SK-N-SH (cell line): ENCODE measurements around the gene ASCL5.

Experiments
- CTCF ChIP-seq: fragments of 200-600 bp; sonication (generic); IDR thresholded peaks from 2 replicates; pipeline ENCODE4 v1.6.1; 2017; ENCODE audit warnings: antibody characterized with exemption, mild to moderate bottlenecking, moderate library complexity
- EP300 ChIP-seq, 2 experiments: IDR thresholded peaks; 2 replicates each; pipeline versions ENCODE4 v1.4.0 to v1.6.1; 2012; ENCODE audit warnings: borderline replicate concordance in 1 of 2, low read depth in 1 of 2, low read length in 1 of 2
- EZH2phosphoT487 ChIP-seq: fragments of 200-600 bp; sonication (generic); IDR thresholded peaks from 2 replicates; pipeline ENCODE4 v1.6.1; 2017; ENCODE audit warnings: low read depth, mixed run types, mild to moderate bottlenecking, antibody characterized with exemption, moderate library complexity, borderline replicate concordance
- IRF3 ChIP-seq: fragments of 150-350 bp; IDR thresholded peaks from 2 replicates; pipeline ENCODE4 v1.6.1; 2016; ENCODE audit warnings: mild to moderate bottlenecking, low read depth, low read length
- JUND ChIP-seq: IDR thresholded peaks from 2 replicates; pipeline ENCODE4 v1.4.0; 2012
- MAX ChIP-seq: IDR thresholded peaks from 2 replicates; pipeline ENCODE4 v1.4.0; 2012; ENCODE audit warnings: low read depth
- RAD21 ChIP-seq: IDR thresholded peaks from 2 replicates; pipeline ENCODE4 v1.6.1; 2012; ENCODE audit warnings: mild to moderate bottlenecking, low read length
- SIN3A ChIP-seq: IDR thresholded peaks from 2 replicates; pipeline ENCODE4 v1.6.1; 2012; ENCODE audit warnings: low read depth, mild to moderate bottlenecking, low read length, moderate library complexity, borderline replicate concordance
- SMC3 ChIP-seq: IDR thresholded peaks from 2 replicates; pipeline ENCODE4 v1.6.1; 2012; ENCODE audit warnings: low read depth, low read length, improper control_type of control experiment
- TAF1 ChIP-seq: IDR thresholded peaks from 2 replicates; pipeline ENCODE4 v1.6.1; 2012; ENCODE audit warnings: low read depth, mild to moderate bottlenecking, low read length, moderate library complexity, borderline replicate concordance

GRCh38 chr1:201088395-201088794, 38.6 kb downstream of the ASCL5 start:
- TF ChIP-seq CTCF (no peak), EP300 (IDR thresholded peaks at IDR 0.05; ENCODE audit: borderline replicate concordance in 1 of 2, low read depth in 1 of 2, low read length in 1 of 2) (no peak), EZH2phosphoT487 (no peak), JUND (no peak), SMC3 (no peak), RAD21 (no peak), SIN3A (no peak), MAX (no peak), IRF3 (no peak), TAF1 (no peak)
